Parathyroid adenoma (tissue), 2 donors: ENCODE data around the gene SEMA4A.
"Not testable (repeated sequence)": the region's sequence is repeated elsewhere in the genome, so short reads cannot be mapped to it uniquely, and the experiment has no call there.

Source experiments
- H2AFZ ChIP-seq: fragments of 300-600 bp; sonication (generic); one replicate; pipeline ENCODE4 v1.7.0; 2017; ENCODE audit warnings: antibody characterized with exemption, mild to moderate bottlenecking
- H3K27ac ChIP-seq: fragments of 300-600 bp; sonication (generic); one replicate; pipeline ENCODE4 v1.7.0; 2017
- H3K27me3 ChIP-seq: fragments of 300-600 bp; sonication (generic); one replicate; pipeline ENCODE4 v1.7.0; 2017; ENCODE audit warnings: low read length; ENCODE audit not compliant: control insufficient read depth, insufficient read depth
- H3K36me3 ChIP-seq: fragments of 300-600 bp; sonication (generic); one replicate; pipeline ENCODE4 v1.7.0; 2017; ENCODE audit warnings: low read length; ENCODE audit not compliant: control insufficient read depth, insufficient read depth
- H3K4me1 ChIP-seq: fragments of 300-600 bp; sonication (generic); one replicate; pipeline ENCODE4 v1.7.0; 2017; ENCODE audit warnings: control low read depth
- H3K4me2 ChIP-seq: fragments of 300-600 bp; sonication (generic); one replicate; pipeline ENCODE4 v1.7.0; 2017; ENCODE audit warnings: low read length
- H3K4me3 ChIP-seq: fragments of 300-600 bp; sonication (generic); one replicate; pipeline ENCODE4 v1.7.0; 2017; ENCODE audit warnings: low read depth, low read length
- H3K79me2 ChIP-seq: fragments of 300-600 bp; sonication (generic); one replicate; pipeline ENCODE4 v1.7.0; 2017; ENCODE audit warnings: control low read depth
- H3K9ac ChIP-seq: fragments of 300-600 bp; sonication (generic); one replicate; pipeline ENCODE4 v1.7.0; 2017; ENCODE audit warnings: mild to moderate bottlenecking
- H3K9me3 ChIP-seq: fragments of 300-600 bp; sonication (generic); one replicate; pipeline ENCODE4 v1.7.0; 2017; ENCODE audit warnings: low read length; ENCODE audit not compliant: control insufficient read depth
- CTCF ChIP-seq: fragments of 300-600 bp; sonication (generic); IDR thresholded peaks from one replicate; pipeline ENCODE4 v1.7.0; 2017; ENCODE audit warnings: antibody characterized with exemption, mild to moderate bottlenecking
- donor health status: primary hyperparathyroidism.

The SEMA4A gene

GRCh38 chr1:156176610-156177210 is 23.3 kb downstream of the SEMA4A start:
- Histone ChIP-seq H2AFZ (no peak overlapping the region), H3K79me2 (no peaks in the 10 kb centered on the region), H3K4me3 (no peak overlapping the region), H3K9me3 (no peaks in the 10 kb centered on the region), H3K4me2 (no peak overlapping the region), H3K36me3 (no peaks in the 10 kb centered on the region), H3K27me3 (no peaks in the 10 kb centered on the region), H3K4me1 (no peaks in the 10 kb centered on the region), H3K9ac (no peak overlapping the region), H3K27ac (no peak overlapping the region)
- TF ChIP-seq CTCF: no peak

GRCh38 chr1:156177919-156178654 is 24.7 kb downstream of the SEMA4A start:
- no peaks in the 10 kb centered on the region for H3K36me3 ChIP-seq
- no peak overlapping the region for H3K4me2 ChIP-seq
- H3K9me3 ChIP-seq: no peaks in the 10 kb centered on the region
- H3K9ac ChIP-seq: no peak overlapping the region
- no peaks in the 10 kb centered on the region for H3K79me2 ChIP-seq
- no peak overlapping the region for H3K4me3 ChIP-seq
- no peak overlapping the region for H3K27ac ChIP-seq
- no peak for TF ChIP-seq CTCF
- no peaks in the 10 kb centered on the region for H3K4me1 ChIP-seq
- no peaks in the 10 kb centered on the region for H3K27me3 ChIP-seq
- H2AFZ ChIP-seq: no peak overlapping the region

- H3K36me3 ChIP-seq: no peaks in the 10 kb centered on the region
- no peaks in the 10 kb centered on the region for H3K79me2 ChIP-seq
- no peak for TF ChIP-seq CTCF
- H3K27ac ChIP-seq: no peak overlapping the region
- no peak overlapping the region for H2AFZ ChIP-seq
- no peak overlapping the region for H3K9ac ChIP-seq
- no peaks in the 10 kb centered on the region for H3K27me3 ChIP-seq
- H3K4me3 ChIP-seq: no peak overlapping the region
- no peak overlapping the region for H3K4me2 ChIP-seq
- H3K9me3 ChIP-seq: no peaks in the 10 kb centered on the region
- no peaks in the 10 kb centered on the region for H3K4me1 ChIP-seq
Measured at GRCh38 chr1:156180471-156180870, 27.1 kb downstream of the SEMA4A start.

GRCh38 chr1:156181391-156181924 is 28.1 kb downstream of the SEMA4A start:
- not testable (repeated sequence) for H3K4me3 ChIP-seq, H3K27ac ChIP-seq, H3K4me1 ChIP-seq, H3K36me3 ChIP-seq, H3K9ac ChIP-seq, H3K4me2 ChIP-seq, H3K9me3 ChIP-seq, H3K27me3 ChIP-seq, H3K79me2 ChIP-seq, H2AFZ ChIP-seq

- not testable (repeated sequence) for H3K9ac ChIP-seq
Measured at GRCh38 chr1:156182010-156182779, 28.8 kb downstream of the SEMA4A start.

GRCh38 chr1:156186347-156187177 is 33.2 kb downstream of the SEMA4A start:
- not testable (repeated sequence) for H3K36me3 ChIP-seq, H3K4me1 ChIP-seq, H3K4me3 ChIP-seq

More at GRCh38 chr1:156182010-156182779, 28.8 kb downstream of the SEMA4A start:
- not testable (repeated sequence) for H3K27me3 ChIP-seq, H3K36me3 ChIP-seq, H2AFZ ChIP-seq, H3K9me3 ChIP-seq, H3K4me3 ChIP-seq, H3K27ac ChIP-seq, H3K4me2 ChIP-seq, H3K4me1 ChIP-seq, H3K79me2 ChIP-seq

GRCh38 chr1:156190265-156190664 is 36.9 kb downstream of the SEMA4A start:
- H3K27me3 ChIP-seq, H3K36me3 ChIP-seq, H3K27ac ChIP-seq, H3K4me3 ChIP-seq, H3K4me1 ChIP-seq, H3K9ac ChIP-seq, H3K4me2 ChIP-seq, H3K9me3 ChIP-seq, H2AFZ ChIP-seq: not testable (repeated sequence)
- peaks cover 11% of the 10 kb centered on the region for H3K79me2 ChIP-seq

More at GRCh38 chr1:156186347-156187177, 33.2 kb downstream of the SEMA4A start:
- not testable (repeated sequence) for H3K27me3 ChIP-seq, H3K27ac ChIP-seq, H2AFZ ChIP-seq, H3K4me2 ChIP-seq, H3K79me2 ChIP-seq, H3K9me3 ChIP-seq, H3K9ac ChIP-seq
